Stimulated activated CD8-positive, alpha-beta memory T cell treated with anti-CD3 and anti-CD28 coated beads, Interleukin-12 subunit alpha, Interleukin-12 subunit beta, amount 100 ng/mL, for 24 hours (primary cell): ENCODE measurements around the gene LOXL1.

Source experiments
- DNase-seq: peaks from one replicate; pipeline ENCODE4 v3.0.0-alpha.2; 2020; ENCODE audit errors: extremely low read depth

The LOXL1 gene

GRCh38 chr15:73926219-73927002 lies at the start of gene LOXL1:
Gene LOXL1 (plus strand): TSS chr15:73926462. CDS start chr15:73926784, 322 bp downstream.
- no peak for DNase-seq

DNA sequence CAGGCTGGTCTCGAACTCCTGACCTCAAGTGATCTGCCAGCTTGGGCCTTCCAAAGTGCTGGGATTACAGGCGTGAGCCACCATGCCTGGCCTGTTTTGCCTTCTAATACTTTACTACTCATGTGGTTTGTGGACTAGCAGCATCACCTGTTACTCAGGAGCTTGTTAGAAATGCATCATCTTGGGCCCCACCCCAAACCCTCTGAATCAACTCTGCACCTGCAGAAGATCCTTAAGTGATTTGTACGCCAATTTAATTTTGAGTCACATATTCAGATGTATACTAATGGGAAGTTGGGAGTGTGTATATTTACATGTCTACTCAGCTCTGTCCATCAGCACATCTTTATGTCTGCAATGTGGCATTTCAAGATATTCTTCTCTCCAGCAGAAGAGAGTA lies 46.8 kb upstream of the LOXL1 start:
- no peak for DNase-seq

GRCh38 chr15:73881579-73882320 lies 44.5 kb upstream of the LOXL1 start:
- DNase-seq = no peak

GRCh38 chr15:73882761-73883419 lies 43.4 kb upstream of the LOXL1 start:
- no peak for DNase-seq

DNA sequence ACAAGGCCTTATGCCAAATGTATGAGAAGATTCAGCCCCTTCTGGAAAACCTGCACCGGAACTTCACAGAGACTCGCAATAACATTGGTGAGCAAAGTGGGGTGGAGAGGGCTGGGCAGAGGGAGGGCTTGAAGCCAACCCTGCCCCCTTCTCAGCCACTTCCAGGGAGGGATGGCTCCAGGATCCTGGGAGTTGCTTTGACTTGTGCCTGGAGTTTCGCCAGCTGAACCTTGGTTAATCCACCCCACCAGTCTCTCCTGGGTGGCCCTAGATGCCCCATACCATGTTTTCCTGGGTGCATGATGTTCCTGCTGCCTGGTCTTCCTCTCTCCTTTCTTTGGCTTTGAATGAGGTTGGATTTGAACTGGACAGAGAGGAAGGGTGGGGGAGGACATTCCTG lies 42.1 kb upstream of the LOXL1 start:
- no peak for DNase-seq

- DNase-seq = no peak
These were observed 40.1 kb upstream of the LOXL1 start for GRCh38 chr15:73885954-73886700.

- no peak for DNase-seq
These were observed 39.4 kb upstream of the LOXL1 start for GRCh38 chr15:73886717-73887345.

DNA sequence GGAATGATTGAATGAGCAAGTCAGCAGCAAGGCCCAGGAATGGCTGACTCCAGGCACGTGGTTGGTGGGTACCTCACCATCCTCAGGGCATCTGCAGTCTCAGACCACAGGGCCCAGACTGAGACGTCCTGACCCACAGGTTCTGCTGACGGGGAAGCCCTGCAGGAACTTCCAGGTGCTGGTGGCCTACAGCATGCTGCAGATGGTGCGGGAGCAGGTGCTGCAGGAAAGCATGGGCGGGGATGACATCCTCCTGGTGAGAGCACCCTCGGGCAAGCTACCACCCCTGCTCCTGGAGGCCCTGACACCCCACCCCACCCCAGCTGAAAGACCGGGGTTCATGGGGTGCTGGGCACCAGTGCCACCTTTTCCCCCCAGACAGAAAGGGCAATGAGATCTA lies 38.8 kb upstream of the LOXL1 start:
- DNase-seq = no peak

DNA sequence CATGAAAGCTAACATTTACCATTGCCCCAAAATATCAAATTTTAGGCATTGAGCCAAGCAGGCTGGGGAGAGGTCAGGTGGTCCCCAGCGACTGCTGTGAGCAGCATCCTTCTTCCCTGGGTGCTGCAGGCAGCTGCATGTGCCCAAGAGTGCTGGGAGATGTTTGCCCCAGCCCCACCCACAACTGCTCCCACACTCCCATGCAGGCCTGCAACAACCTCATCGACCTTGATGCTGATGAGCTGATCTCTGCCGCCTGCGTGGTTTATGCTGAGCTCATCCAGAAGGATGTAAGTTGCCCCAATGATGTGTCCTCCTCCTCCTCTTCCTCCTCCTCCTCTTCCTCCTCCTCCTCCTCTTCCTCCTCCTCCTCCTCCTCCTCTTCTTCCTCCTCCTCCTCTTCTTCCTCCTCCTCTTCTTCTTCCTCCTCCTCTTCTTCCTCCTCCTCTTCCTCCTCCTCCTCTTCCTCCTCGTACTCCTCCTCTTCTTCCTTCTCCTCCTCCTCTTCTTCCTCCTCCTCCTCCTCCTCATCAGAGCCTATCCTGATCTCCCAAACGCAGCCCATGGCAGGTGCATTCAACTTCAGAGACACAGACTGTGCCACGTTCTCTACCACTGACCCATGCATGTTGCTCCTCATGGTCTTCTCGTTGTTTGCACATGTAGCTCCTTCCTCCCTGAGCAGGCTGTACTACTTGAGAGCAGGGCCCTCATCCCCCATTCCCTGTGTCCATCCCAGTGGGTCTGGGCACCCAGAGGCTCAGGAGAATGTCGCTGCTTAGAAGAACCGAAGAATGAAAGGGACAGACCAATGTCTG lies 37.8 kb upstream of the LOXL1 start:
- DNase-seq = no peak

GRCh38 chr15:73889053-73889761 lies 37.1 kb upstream of the LOXL1 start:
- DNase-seq = no peak

DNA sequence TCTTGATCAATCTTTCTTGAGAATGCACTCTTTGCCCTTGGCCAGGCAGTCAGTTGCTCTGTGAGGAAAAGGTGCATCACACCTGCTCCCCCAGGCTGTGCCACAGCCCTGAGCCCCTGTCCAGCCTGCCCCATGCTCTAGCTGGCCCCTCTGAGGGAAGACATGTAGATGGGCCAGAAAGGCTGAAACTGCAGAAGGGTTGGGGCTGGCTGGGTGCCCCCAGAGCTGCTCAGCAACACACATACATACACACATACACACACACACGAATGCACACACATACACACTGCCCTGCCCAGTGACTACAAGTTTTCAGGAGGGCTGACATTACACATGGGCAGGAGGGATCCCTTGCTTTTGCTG lies 36.5 kb upstream of the LOXL1 start:
- no peak for DNase-seq

- DNase-seq = no peak
These were observed 34.6 kb upstream of the LOXL1 start for GRCh38 chr15:73891328-73892315.

- DNase-seq = no peak
These were observed 33.6 kb upstream of the LOXL1 start for GRCh38 chr15:73892446-73893226.

DNA sequence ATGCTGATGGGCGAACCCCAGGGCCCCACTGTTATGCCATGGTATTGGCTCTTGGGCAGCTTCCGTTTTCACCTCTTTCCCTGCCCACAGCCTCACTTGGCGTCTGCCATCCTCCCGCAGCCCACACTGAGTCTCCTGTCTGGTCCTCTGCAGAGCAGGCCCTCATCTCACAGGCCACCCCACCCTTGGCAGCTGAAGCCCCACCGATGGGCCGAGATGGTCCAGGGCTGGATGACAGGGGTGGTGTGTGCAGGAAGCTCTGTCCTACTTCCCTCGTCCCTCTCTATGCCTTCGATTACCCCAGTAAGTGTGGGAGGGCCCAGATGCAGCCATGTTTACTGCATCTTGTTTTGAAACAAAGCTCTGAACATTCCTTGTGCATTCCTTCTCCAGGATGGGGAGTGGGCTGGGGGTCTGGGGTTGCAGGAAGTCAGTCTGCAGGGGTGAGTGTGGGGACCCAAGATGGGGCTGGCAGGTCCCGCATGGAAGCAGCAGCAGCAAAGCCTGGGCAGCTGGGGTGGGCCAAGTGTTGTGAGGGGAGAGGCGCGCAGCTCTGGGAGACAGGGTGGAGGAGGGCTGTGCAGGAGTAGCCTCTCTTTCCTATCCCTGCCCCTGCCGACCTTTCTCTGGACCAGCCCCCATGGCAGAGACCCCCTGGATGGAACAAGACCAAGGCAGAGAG lies 32.0 kb upstream of the LOXL1 start:
- DNase-seq = no peak

- no peak for DNase-seq
These were observed 28.6 kb upstream of the LOXL1 start for GRCh38 chr15:73897441-73898261.
